CD4-positive, alpha-beta T cell (primary cell): ENCODE data around the gene HDAC4. TPM values are rescaled to one million over a fixed set of nuclear protein-coding genes. Genes with fewer than 3 reads are reported as not detected.

Source experiments
- ATAC-seq: fragments of 200-7000 bp; cut with Tn5 transposase; one replicate; pipeline ENCODE4 v1.10.0; 2022; ENCODE audit warnings: mild to moderate bottlenecking; ENCODE audit not compliant: poor library complexity
- CTCF ChIA-PET: fragments of 350-600 bp; sonication (Branson Sonifier 250); formaldehyde crosslinking; loops from one replicate; lab custom pipeline; 2021; ENCODE audit warnings: antibody characterized with exemption, inconsistent platforms; lab: Charles Lee
- POLR2A ChIA-PET: fragments of 350-600 bp; sonication (Branson Sonifier 250); formaldehyde crosslinking; loops from one replicate; lab custom pipeline; 2021; ENCODE audit warnings: antibody characterized with exemption, inconsistent platforms; lab: Charles Lee
- DNase-seq, 14 experiments: peaks; one replicate each; pipeline ENCODE4 v3.0.0-alpha.2; 2013 to 2020; ENCODE audit warnings: mixed read lengths in 2 of 14
- H3K27ac ChIP-seq, 2 donors: one replicate each; pipeline versions ENCODE4 v1.5.1 to v1.7.0; 2013; ENCODE audit warnings: low read length in 2 of 2, low read depth in 1 of 2, mild to moderate bottlenecking in 1 of 2
- H3K27me3 ChIP-seq, 2 experiments: 1 replicate in 1 of 2; 2 replicates in 1 of 2; pipeline versions ENCODE4 v1.6.1 to v1.7.0; 2013; ENCODE audit warnings: low read length in 2 of 2, control low read depth in 1 of 2, mild to moderate bottlenecking in 1 of 2, moderate library complexity in 1 of 2; ENCODE audit not compliant: insufficient read depth in 2 of 2, control insufficient read depth in 1 of 2
- H3K36me3 ChIP-seq: one replicate; pipeline ENCODE4 v1.6.1; 2013; ENCODE audit warnings: low read length, control low read depth; ENCODE audit not compliant: insufficient read depth
- H3K4me1 ChIP-seq: one replicate; pipeline ENCODE4 v1.6.1; 2013; ENCODE audit warnings: low read length, control low read depth; ENCODE audit not compliant: insufficient read depth
- H3K4me3 ChIP-seq: one replicate; pipeline ENCODE4 v1.5.1; 2013; ENCODE audit warnings: mild to moderate bottlenecking, low read length, moderate library complexity
- H3K9me3 ChIP-seq, 2 experiments: 1 replicate in 1 of 2; 2 replicates in 1 of 2; pipeline versions ENCODE4 v1.6.1 to v1.7.0; 2013; ENCODE audit warnings: low read length in 2 of 2, mild to moderate bottlenecking in 2 of 2, control low read depth in 1 of 2, moderate library complexity in 1 of 2; ENCODE audit not compliant: control insufficient read depth in 1 of 2, insufficient read depth in 1 of 2
- H3K27ac Mint-ChIP-seq: one replicate; pipeline ENCODE4 v1.8.0; 2020; ENCODE audit warnings: mixed read lengths
- H3K27me3 Mint-ChIP-seq: one replicate; pipeline ENCODE4 v1.8.0; 2021; ENCODE audit warnings: mixed read lengths
- H3K36me3 Mint-ChIP-seq: one replicate; pipeline ENCODE4 v1.8.0; 2021; ENCODE audit warnings: low read depth, mixed read lengths
- H3K4me1 Mint-ChIP-seq: one replicate; pipeline ENCODE4 v1.8.0; 2021; ENCODE audit warnings: low read depth, mixed read lengths
- H3K4me3 Mint-ChIP-seq: one replicate; pipeline ENCODE4 v1.8.0; 2020; ENCODE audit warnings: mild to moderate bottlenecking, mixed read lengths
- H3K9me3 Mint-ChIP-seq: one replicate; pipeline ENCODE4 v1.8.0; 2020; ENCODE audit warnings: mixed read lengths
- CTCF ChIP-seq: fragments of 200-600 bp; IDR thresholded peaks from one replicate; pipeline ENCODE4 v1.8.0; 2022; ENCODE audit warnings: antibody characterized with exemption, mild to moderate bottlenecking
- intact Hi-C, 2 experiments: fragments of 100-400 bp; cut with DNase I in 1 of 2; cut with micrococcal nuclease in 1 of 2; formaldehyde crosslinking; loops; one replicate each; pipeline versions ENCODE4 v1.15.1 to v1.9.0; 2023 to 2025; cut with DNase I, micrococcal nuclease
- total RNA-seq, 174 experiments: library from RNA in 2 of 174; stranded (reverse) in 2 of 174; gene quantifications; one replicate each; pipeline ENCODE4 v1.2.3 and lab custom pipeline; 2021 to 2026

Gene HDAC4
- total RNA-seq, 2 experiments from 2014 or later, result 45.3 to 49.2 TPM

DNA sequence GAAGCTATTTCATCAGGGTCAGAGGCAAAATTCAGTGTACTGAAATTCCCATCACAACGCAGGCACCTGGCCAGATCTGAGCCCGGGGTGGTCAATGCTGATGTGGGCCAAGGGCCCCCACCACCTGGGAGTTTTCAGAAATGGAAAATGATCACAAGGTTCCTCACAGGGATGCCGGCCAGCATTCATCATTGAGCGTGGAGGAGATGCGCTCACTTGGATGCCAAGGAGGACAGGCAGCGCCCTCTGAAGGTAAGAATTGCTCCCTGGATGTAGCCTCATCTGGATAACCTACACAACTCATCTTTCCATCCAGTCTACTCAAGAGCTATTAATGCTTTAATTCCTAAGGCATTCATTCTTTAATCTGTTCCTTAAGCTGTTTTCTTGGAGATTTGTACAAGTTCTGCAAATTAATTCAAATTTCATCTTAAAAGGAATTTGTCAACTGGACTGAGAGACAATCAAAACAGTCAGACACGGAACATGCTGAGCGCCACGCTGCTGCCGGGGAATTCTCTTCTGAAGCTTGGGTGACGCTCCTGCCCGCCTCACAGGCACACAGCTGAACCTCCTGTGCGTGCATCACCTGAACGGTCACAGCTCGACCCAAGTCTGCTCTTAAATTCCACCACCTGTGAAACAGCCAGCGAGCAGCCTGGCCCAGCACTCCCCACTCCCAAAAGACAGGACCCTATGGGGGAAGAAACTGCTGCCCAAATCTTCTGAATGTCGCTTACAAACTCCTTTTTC lies 206.7 kb downstream of the HDAC4 start:
- ATAC-seq (no peak), DNase-seq (peak in 1 of 14 experiments; percentile 20)
- no peak overlapping the region for H3K27ac ChIP-seq
- peaks cover 0 to 13% of the 10 kb centered on the region in 2 experiments for H3K9me3 ChIP-seq
- Mint-ChIP-seq H3K4me1 (peaks cover 16% of the 10 kb centered on the region), H3K4me3 (no peak overlapping the region), H3K36me3 (peaks cover 67% of the 10 kb centered on the region), H3K27me3 (no peaks in the 10 kb centered on the region), H3K27ac (no peak overlapping the region), H3K9me3 (no peaks in the 10 kb centered on the region)
- no peak overlapping the region for H3K4me3 ChIP-seq
- intact Hi-C loops, result no loop called here
- H3K4me1 ChIP-seq, result no peaks in the 10 kb centered on the region
- ChIA-PET POLR2A (no interaction called here), CTCF (no interaction called here)
- no peak for TF ChIP-seq CTCF
- H3K36me3 ChIP-seq, result peaks cover 36% of the 10 kb centered on the region
- H3K27me3 ChIP-seq, result no peaks in the 10 kb centered on the region

- H3K4me3 ChIP-seq, result no peak overlapping the region
- Mint-ChIP-seq H3K4me3 (no peak overlapping the region), H3K27ac (no peak overlapping the region), H3K27me3 (no peaks in the 10 kb centered on the region), H3K36me3 (peaks cover 68% of the 10 kb centered on the region), H3K9me3 (no peaks in the 10 kb centered on the region), H3K4me1 (peaks cover 16% of the 10 kb centered on the region)
- peaks cover 39% of the 10 kb centered on the region for H3K36me3 ChIP-seq
- H3K9me3 ChIP-seq, result peaks cover 6 to 17% of the 10 kb centered on the region in 2 experiments
- TF ChIP-seq CTCF, result no peak
- DNase-seq (no peak), ATAC-seq (no peak)
- no peaks in the 10 kb centered on the region for H3K4me1 ChIP-seq
- no peak overlapping the region for H3K27ac ChIP-seq
- ChIA-PET CTCF (no interaction called here), POLR2A (no interaction called here)
- H3K27me3 ChIP-seq, result no peaks in the 10 kb centered on the region
- intact Hi-C loops, result no loop called here
Measured at GRCh38 chr2:239193401-239193811, 207.4 kb downstream of the HDAC4 start.

- POLR2A ChIA-PET, result no interaction called here
- peaks cover 72% of the 10 kb centered on the region for H3K36me3 Mint-ChIP-seq
Measured at GRCh38 chr2:239192975-239193374, 207.8 kb downstream of the HDAC4 start.

More at GRCh38 chr2:239192975-239193374, 207.8 kb downstream of the HDAC4 start:
- H3K27ac ChIP-seq, result no peak overlapping the region
- H3K4me3 ChIP-seq, result no peak overlapping the region
- CTCF ChIA-PET, result no interaction called here
- H3K9me3 ChIP-seq, result peaks cover 6 to 18% of the 10 kb centered on the region in 2 experiments
- peaks cover 39% of the 10 kb centered on the region for H3K36me3 ChIP-seq
- H3K4me1 ChIP-seq, result no peaks in the 10 kb centered on the region
- Mint-ChIP-seq H3K9me3 (no peaks in the 10 kb centered on the region), H3K4me1 (peaks cover 16% of the 10 kb centered on the region), H3K27ac (no peak overlapping the region), H3K4me3 (no peak overlapping the region), H3K27me3 (no peaks in the 10 kb centered on the region)
- no peak for DNase-seq
- H3K27me3 ChIP-seq, result no peaks in the 10 kb centered on the region
- TF ChIP-seq CTCF, result no peak
- ATAC-seq, result no peak
- intact Hi-C loops, result no loop called here
